Smooth muscle cell (in vitro differentiated cells): ENCODE measurements around the gene BRCC3. TPM values are rescaled to one million over a fixed set of nuclear protein-coding genes. Genes with fewer than 3 reads are reported as not detected.

Experiments
- DNase-seq: peaks from one replicate; lab custom pipeline; 2025; ENCODE audit not compliant: unreplicated experiment; lab: John Stamatoyannopoulos, UW
- H2AFZ ChIP-seq: fragments of 200-600 bp; sonication (generic); 2 replicates; pipeline ENCODE4 v1.6.0; 2016; ENCODE audit warnings: antibody characterized with exemption, low read depth, mild to moderate bottlenecking
- H3F3A ChIP-seq: fragments of 200-600 bp; sonication (generic); 2 replicates; pipeline ENCODE4 v1.6.0; 2017; ENCODE audit warnings: antibody characterized with exemption, low read depth
- H3K27ac ChIP-seq: fragments of 200-600 bp; sonication (generic); 2 replicates; pipeline ENCODE4 v1.5.1; 2016; ENCODE audit warnings: low read depth, mild to moderate bottlenecking
- H3K27me3 ChIP-seq: fragments of 200-600 bp; sonication (generic); 2 replicates; pipeline ENCODE4 v1.6.1; 2016; ENCODE audit warnings: low read depth, mild to moderate bottlenecking
- H3K36me3 ChIP-seq: fragments of 200-600 bp; sonication (generic); 2 replicates; pipeline ENCODE4 v1.5.1; 2016; ENCODE audit warnings: low read depth
- H3K4me1 ChIP-seq: fragments of 200-600 bp; sonication (generic); 2 replicates; pipeline ENCODE4 v1.5.1; 2016; ENCODE audit warnings: low read depth
- H3K4me2 ChIP-seq: fragments of 200-600 bp; sonication (generic); 2 replicates; pipeline ENCODE4 v1.6.0; 2016; ENCODE audit warnings: mild to moderate bottlenecking
- H3K4me3 ChIP-seq: fragments of 200-600 bp; sonication (generic); 2 replicates; pipeline ENCODE4 v1.5.1; 2016; ENCODE audit warnings: mild to moderate bottlenecking
- H3K79me2 ChIP-seq: fragments of 200-600 bp; sonication (generic); 2 replicates; pipeline ENCODE4 v1.6.0; 2016; ENCODE audit warnings: low read depth, mild to moderate bottlenecking
- H3K9ac ChIP-seq: fragments of 200-600 bp; sonication (generic); 2 replicates; pipeline ENCODE4 v1.6.0; 2016; ENCODE audit warnings: low read depth
- H3K9me3 ChIP-seq: fragments of 200-600 bp; sonication (generic); replicated peaks from 2 replicates; pipeline ENCODE4 v1.5.1; 2016; ENCODE audit warnings: low read depth
- H4K20me1 ChIP-seq: fragments of 200-600 bp; sonication (generic); 2 replicates; pipeline ENCODE4 v1.6.0; 2016; ENCODE audit warnings: low read depth
- WGBS: methylation state at CpG from one replicate; pipeline ENCODE4 v1.1.7; 2016; ENCODE audit warnings: low lambda C conversion rate; 5-methylcytosine and 5-hydroxymethylcytosine counted together
- polyA plus RNA-seq: library from polyadenylated mRNA; unstranded; fragments of >200 nt; fragmentation: Nextera tagmentation; extraction: Ambion mirVana; gene quantifications from 2 replicates; pipeline ENCODE4 v1.2.1, GENCODE V29; 2016
- total RNA-seq: library from RNA; depleted of rRNA; stranded (reverse); fragments of >200 nt; gene quantifications from 2 replicates; pipeline ENCODE4 v1.2.3, GENCODE V29; 2014
- TF ChIP-seq, protein P1 (sequence below): fragments of 200-600 bp; sonication (generic); IDR thresholded peaks from 2 replicates; pipeline ENCODE4 v1.5.1; 2017; ENCODE audit warnings: borderline replicate concordance, mild to moderate bottlenecking, antibody characterized with exemption; ENCODE audit not compliant: insufficient read depth, poor library complexity, severe bottlenecking

Gene BRCC3
- total and polyA plus RNA-seq, 2 experiments from 2014 or later, result 10.6 to 13.4 TPM

DNA sequence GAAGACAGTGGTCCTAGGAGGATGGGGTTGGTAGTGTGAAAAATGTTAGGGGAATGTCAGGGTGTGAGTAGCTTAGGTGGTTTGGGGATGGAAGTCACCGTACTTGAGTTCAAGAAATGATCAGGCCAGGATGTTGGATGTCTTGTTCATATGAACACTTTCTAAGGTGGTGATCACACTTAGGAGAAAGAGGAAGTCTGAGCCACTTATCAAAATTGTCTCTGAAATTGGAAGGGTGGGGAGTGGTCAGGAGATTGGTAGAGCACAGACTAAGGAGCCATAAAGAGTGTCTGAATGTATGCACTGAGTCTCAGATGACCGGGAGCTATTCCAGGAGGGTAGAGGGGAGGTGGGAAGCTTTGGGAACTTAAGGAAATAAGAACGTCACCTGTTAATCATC is 17.7 kb upstream of the BRCC3 start:
- WGBS, result 86% methylated on average over 3 of the region's 3 CpGs
- no peak for DNase-seq
- Histone ChIP-seq H3F3A (no peaks in the 10 kb centered on the region), H4K20me1 (no peaks in the 10 kb centered on the region), H3K4me1 (no peaks in the 10 kb centered on the region), H3K4me3 (no peak overlapping the region), H3K9ac (no peak overlapping the region), H3K36me3 (no peaks in the 10 kb centered on the region), H3K4me2 (no peak overlapping the region), H2AFZ (no peak overlapping the region), H3K27ac (no peak overlapping the region), H3K27me3 (no peaks in the 10 kb centered on the region), H3K9me3 (no peaks in the 10 kb centered on the region), H3K79me2 (no peaks in the 10 kb centered on the region)
- TF ChIP-seq, protein P1, sequence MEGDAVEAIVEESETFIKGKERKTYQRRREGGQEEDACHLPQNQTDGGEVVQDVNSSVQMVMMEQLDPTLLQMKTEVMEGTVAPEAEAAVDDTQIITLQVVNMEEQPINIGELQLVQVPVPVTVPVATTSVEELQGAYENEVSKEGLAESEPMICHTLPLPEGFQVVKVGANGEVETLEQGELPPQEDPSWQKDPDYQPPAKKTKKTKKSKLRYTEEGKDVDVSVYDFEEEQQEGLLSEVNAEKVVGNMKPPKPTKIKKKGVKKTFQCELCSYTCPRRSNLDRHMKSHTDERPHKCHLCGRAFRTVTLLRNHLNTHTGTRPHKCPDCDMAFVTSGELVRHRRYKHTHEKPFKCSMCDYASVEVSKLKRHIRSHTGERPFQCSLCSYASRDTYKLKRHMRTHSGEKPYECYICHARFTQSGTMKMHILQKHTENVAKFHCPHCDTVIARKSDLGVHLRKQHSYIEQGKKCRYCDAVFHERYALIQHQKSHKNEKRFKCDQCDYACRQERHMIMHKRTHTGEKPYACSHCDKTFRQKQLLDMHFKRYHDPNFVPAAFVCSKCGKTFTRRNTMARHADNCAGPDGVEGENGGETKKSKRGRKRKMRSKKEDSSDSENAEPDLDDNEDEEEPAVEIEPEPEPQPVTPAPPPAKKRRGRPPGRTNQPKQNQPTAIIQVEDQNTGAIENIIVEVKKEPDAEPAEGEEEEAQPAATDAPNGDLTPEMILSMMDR, result no peak

GRCh38 chrX:155054255-155054654 is 17.1 kb upstream of the BRCC3 start:
- WGBS, result 86% methylated on average over 4 of the region's 4 CpGs
- H4K20me1 ChIP-seq, result no peaks in the 10 kb centered on the region
- H3K4me3 ChIP-seq, result no peak overlapping the region
- H3K79me2 ChIP-seq, result no peaks in the 10 kb centered on the region
- DNase-seq, result no peak
- no peaks in the 10 kb centered on the region for H3K36me3 ChIP-seq
- H3F3A ChIP-seq, result no peaks in the 10 kb centered on the region
- H3K4me1 ChIP-seq, result no peaks in the 10 kb centered on the region
- H3K27ac ChIP-seq, result no peak overlapping the region
- no peaks in the 10 kb centered on the region for H3K27me3 ChIP-seq
- H2AFZ ChIP-seq, result no peak overlapping the region
- H3K4me2 ChIP-seq, result no peak overlapping the region
- no peaks in the 10 kb centered on the region for H3K9me3 ChIP-seq
- TF ChIP-seq, protein P1, result no peak
- H3K9ac ChIP-seq, result no peak overlapping the region

- H2AFZ ChIP-seq, result no peak overlapping the region
- no peaks in the 10 kb centered on the region for H3K4me1 ChIP-seq
- H3K79me2 ChIP-seq, result no peaks in the 10 kb centered on the region
- no peaks in the 10 kb centered on the region for H4K20me1 ChIP-seq
- TF ChIP-seq, protein P1, result no peak
- H3K36me3 ChIP-seq, result no peaks in the 10 kb centered on the region
- no peak overlapping the region for H3K4me3 ChIP-seq
- 86% methylated on average over 3 of the region's 3 CpGs for WGBS
- no peaks in the 10 kb centered on the region for H3K9me3 ChIP-seq
- H3F3A ChIP-seq, result no peaks in the 10 kb centered on the region
- no peak overlapping the region for H3K27ac ChIP-seq
- no peak for DNase-seq
- no peaks in the 10 kb centered on the region for H3K27me3 ChIP-seq
- no peak overlapping the region for H3K4me2 ChIP-seq
- H3K9ac ChIP-seq, result no peak overlapping the region
Measured at GRCh38 chrX:155055494-155055893, 15.8 kb upstream of the BRCC3 start.

DNA sequence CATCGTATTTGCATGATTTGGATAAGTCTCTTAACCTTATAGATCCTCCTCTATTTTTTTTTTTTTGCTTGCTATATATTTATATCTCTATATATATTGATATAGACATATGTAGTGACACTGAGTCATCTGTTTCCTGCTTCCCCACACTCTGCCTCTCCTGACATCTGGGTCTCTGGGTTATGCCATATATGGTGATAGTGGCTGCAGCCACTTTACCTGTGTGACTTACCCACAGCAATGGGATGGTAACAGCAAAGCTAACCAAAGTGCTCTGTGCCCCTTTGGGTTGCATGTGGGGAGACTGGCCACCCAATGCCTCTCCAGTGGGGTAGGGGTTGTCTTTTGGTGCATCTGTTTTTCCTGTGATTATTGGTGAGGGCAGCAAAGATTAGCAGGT is 14.8 kb upstream of the BRCC3 start:
- 64% methylated on average over 1 of the region's 1 CpG for WGBS
- Histone ChIP-seq H3K4me1 (no peaks in the 10 kb centered on the region), H2AFZ (no peak overlapping the region), H3K9ac (no peak overlapping the region), H3K4me3 (no peak overlapping the region), H3K27me3 (no peaks in the 10 kb centered on the region), H3K4me2 (no peak overlapping the region), H4K20me1 (no peaks in the 10 kb centered on the region), H3K9me3 (no peaks in the 10 kb centered on the region), H3F3A (no peaks in the 10 kb centered on the region), H3K79me2 (no peaks in the 10 kb centered on the region), H3K36me3 (no peaks in the 10 kb centered on the region), H3K27ac (no peak overlapping the region)
- DNase-seq, result no peak
- TF ChIP-seq, protein P1, result no peak
